VCaP (cell line): ENCODE data around the gene MILR1.
"Not testable (repeated sequence)": the region's sequence is repeated elsewhere in the genome, so short reads cannot be mapped to it uniquely, and the experiment has no call there.

Source experiments
- H3K27ac ChIP-seq: fragments of 450-650 bp; 2 replicates; pipeline ENCODE4 v1.5.1; 2017
- CTCF ChIP-seq: fragments of 450-650 bp; conservative IDR thresholded peaks from 2 replicates; pipeline ENCODE4 v1.5.1; 2017; ENCODE audit warnings: mild to moderate bottlenecking, moderate library complexity

MILR1 gene

GRCh38 chr17:64418506-64419339 lies 30.2 kb upstream of the MILR1 start:
- TF ChIP-seq CTCF, result peak; percentile 84
- H3K27ac ChIP-seq, result no peak overlapping the region; the same call in 1 of the 2 replicates

GRCh38 chr17:64420143-64420670 lies 28.7 kb upstream of the MILR1 start:
- H3K27ac ChIP-seq, result no peak overlapping the region

GRCh38 chr17:64422121-64422520 lies 26.8 kb upstream of the MILR1 start:
- not testable (repeated sequence) for H3K27ac ChIP-seq

More at GRCh38 chr17:64420143-64420670, 28.7 kb upstream of the MILR1 start:
- TF ChIP-seq CTCF, result peak; percentile 87

- no peak overlapping the region for H3K27ac ChIP-seq
- TF ChIP-seq CTCF, result no peak
Measured at GRCh38 chr17:64423881-64424280, 25.0 kb upstream of the MILR1 start.

- no peak for TF ChIP-seq CTCF
- no peak overlapping the region for H3K27ac ChIP-seq
Measured at GRCh38 chr17:64424324-64424849, 24.5 kb upstream of the MILR1 start.

- TF ChIP-seq CTCF, result no peak
Measured at GRCh38 chr17:64425191-64425590, 23.7 kb upstream of the MILR1 start.

GRCh38 chr17:64426596-64426995 lies 22.3 kb upstream of the MILR1 start:
- TF ChIP-seq CTCF, result no peak

More at GRCh38 chr17:64425191-64425590, 23.7 kb upstream of the MILR1 start:
- H3K27ac ChIP-seq, result no peak overlapping the region

GRCh38 chr17:64428406-64428805 lies 20.5 kb upstream of the MILR1 start:
- no peak for TF ChIP-seq CTCF

More at GRCh38 chr17:64426596-64426995, 22.3 kb upstream of the MILR1 start:
- no peak overlapping the region for H3K27ac ChIP-seq

GRCh38 chr17:64430036-64430435 lies 18.9 kb upstream of the MILR1 start:
- not testable (repeated sequence) for H3K27ac ChIP-seq

More at GRCh38 chr17:64428406-64428805, 20.5 kb upstream of the MILR1 start:
- no peak overlapping the region for H3K27ac ChIP-seq
